ENCODE data around the gene CCNK.

The CCNK gene

DNA sequence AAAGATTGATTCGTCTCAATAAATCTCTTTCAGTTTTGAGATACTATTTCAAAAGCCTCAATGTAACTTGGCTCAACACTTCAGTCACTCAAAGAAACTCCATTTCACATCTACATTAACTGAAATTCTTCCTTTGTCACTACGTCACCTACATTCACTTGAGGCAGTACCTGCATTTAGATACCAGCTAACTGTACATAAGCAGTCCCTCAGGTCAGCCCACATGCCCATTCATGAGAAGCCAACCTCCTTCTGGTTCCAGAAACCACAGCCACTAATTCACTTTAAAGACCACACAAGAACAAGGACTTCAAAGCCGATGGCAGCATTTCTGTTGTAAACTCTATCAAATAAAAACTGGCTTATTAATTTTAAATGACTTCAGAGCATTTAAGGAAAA is 43.5 kb upstream of the CCNK start:
- intact Hi-C loops (cut with DNase I; ENCODE audit: low total_unique reads) = no loop called here
- H3K36me3 ChIP-seq = peaks cover 25 to 62% (median 35%) of the 10 kb centered on the region in 3 donors
- no peak overlapping the region for H3K27ac ChIP-seq
- no peak overlapping the region for H3K4me3 ChIP-seq
- no peaks in the 10 kb centered on the region for H3K27me3 ChIP-seq
- no peaks in the 10 kb centered on the region for H3K9me3 ChIP-seq
- TF ChIP-seq CTCF (IDR thresholded peaks at IDR 0.05) = no peak
- no peaks in the 10 kb centered on the region for H3K4me1 ChIP-seq
- DNase-seq = no peak

- Histone ChIP-seq H3K27me3 (no peaks in the 10 kb centered on the region), H3K4me3 (no peak overlapping the region), H3K27ac (no peak overlapping the region), H3K36me3 (peaks cover 25 to 70% (median 37%) of the 10 kb centered on the region in 3 donors), H3K4me1 (no peaks in the 10 kb centered on the region), H3K9me3 (no peaks in the 10 kb centered on the region)
- no peak for DNase-seq
- intact Hi-C loops (cut with DNase I; ENCODE audit: low total_unique reads) = no loop called here
- TF ChIP-seq CTCF (IDR thresholded peaks at IDR 0.05) = no peak
Measured at GRCh38 chr14:99440278-99440677, 40.9 kb upstream of the CCNK start.

GRCh38 chr14:99441157-99441870 is 39.9 kb upstream of the CCNK start:
- H3K27me3 ChIP-seq = no peaks in the 10 kb centered on the region
- no peak for DNase-seq
- H3K9me3 ChIP-seq = no peaks in the 10 kb centered on the region
- intact Hi-C loops (cut with DNase I; ENCODE audit: low total_unique reads) = no loop called here
- no peaks in the 10 kb centered on the region for H3K4me1 ChIP-seq
- peaks cover 24 to 67% (median 28%) of the 10 kb centered on the region in 3 donors for H3K36me3 ChIP-seq
- no peak overlapping the region for H3K4me3 ChIP-seq
- no peak overlapping the region for H3K27ac ChIP-seq
- TF ChIP-seq CTCF (IDR thresholded peaks at IDR 0.05) = no peak

GRCh38 chr14:99441918-99442317 is 39.3 kb upstream of the CCNK start:
- intact Hi-C loops (cut with DNase I; ENCODE audit: low total_unique reads) = no loop called here
- peaks cover 18 to 67% (median 33%) of the 10 kb centered on the region in 3 donors for H3K36me3 ChIP-seq
- no peaks in the 10 kb centered on the region for H3K9me3 ChIP-seq
- H3K4me1 ChIP-seq = no peaks in the 10 kb centered on the region
- TF ChIP-seq CTCF (IDR thresholded peaks at IDR 0.05) = no peak
- no peak overlapping the region for H3K27ac ChIP-seq
- no peak for DNase-seq
- H3K27me3 ChIP-seq = no peaks in the 10 kb centered on the region
- H3K4me3 ChIP-seq = no peak overlapping the region

DNA sequence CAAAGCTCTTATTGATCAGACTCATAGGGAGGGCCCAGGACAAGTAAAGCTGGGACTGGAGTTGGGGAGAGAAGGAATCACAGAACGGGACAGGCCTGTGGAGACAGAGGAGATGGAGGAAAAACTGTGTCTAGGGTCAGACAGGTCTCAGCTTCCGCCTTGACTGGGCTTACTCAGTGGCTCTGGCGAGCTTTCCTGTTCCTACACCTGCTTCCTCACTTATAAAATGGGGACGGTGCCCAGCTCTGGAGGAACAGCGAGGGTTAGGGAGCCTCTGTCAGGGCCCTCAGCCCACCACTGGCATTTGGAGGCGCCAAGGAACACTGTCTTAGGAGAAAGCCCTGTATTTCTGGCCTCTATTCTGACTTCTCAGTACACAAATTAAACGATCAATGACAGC is 35.3 kb upstream of the CCNK start:
- Histone ChIP-seq H3K36me3 (peaks cover 9 to 82% (median 54%) of the 10 kb centered on the region in 3 donors), H3K27me3 (no peaks in the 10 kb centered on the region), H3K27ac (no peak overlapping the region), H3K4me3 (no peak overlapping the region), H3K9me3 (no peaks in the 10 kb centered on the region), H3K4me1 (no peaks in the 10 kb centered on the region)
- no peak for TF ChIP-seq CTCF (IDR thresholded peaks at IDR 0.05)
- no peak for DNase-seq
- intact Hi-C loops (cut with DNase I; ENCODE audit: low total_unique reads) = no loop called here

All from tibial artery (tissue), 4 donors.